ENCODE results near the gene IL4I1. TPM values are rescaled to one million over a fixed set of nuclear protein-coding genes. Genes with fewer than 3 reads are reported as not detected.

The IL4I1 gene
- total RNA-seq, 1 experiment from 2014 or later: 0.71 TPM

GRCh38 chr19:49863935-49864320 is 32.8 kb downstream of the IL4I1 start:
- peaks cover 5% of the 10 kb centered on the region; the same call in 1 of the 2 replicates for H4K20me1 ChIP-seq (ENCODE audit: insufficient read depth)
- peaks cover 20 to 60% of the 10 kb centered on the region in 2 experiments; a peak in 3 of 4 replicates for H3K4me1 ChIP-seq (ENCODE audit: control insufficient read depth in 1 of 2, insufficient read depth in 2 of 2, low read length in 2 of 2)
- RAD21 ChIA-PET (ENCODE audit: low non-redundant PET in 1 of 2, low total read pairs in 2 of 2, uncharacterized antibody in 2 of 2, unreplicated experiment in 2 of 2): no interaction called here
- no peaks in the 10 kb centered on the region for H3K9me2 ChIP-seq (ENCODE audit: insufficient read depth)
- POLR2A ChIA-PET: no interaction called here
- peaks cover 43% of the 10 kb centered on the region for H3K79me2 ChIP-seq (ENCODE audit: insufficient read depth, low read length)
- H3K36me3 ChIP-seq (ENCODE audit: control insufficient read depth in 1 of 2, insufficient read depth in 2 of 2, low read length in 2 of 2): peaks cover 15 to 31% of the 10 kb centered on the region in 2 experiments
- TF ChIP-seq YY1 (IDR thresholded peaks at IDR 0.05; ENCODE audit: extremely low read depth, insufficient replicate concordance, low read depth, low read length): no peak
- no peak for TF ChIP-seq EZH2phosphoT487 (IDR thresholded peaks at IDR 0.05; ENCODE audit: borderline replicate concordance)
- no peak for TF ChIP-seq EGR1 (IDR thresholded peaks at IDR 0.05; ENCODE audit: low read depth)
- TF ChIP-seq POLR2A (IDR thresholded peaks at IDR 0.05; ENCODE audit: borderline replicate concordance, extremely low read depth, insufficient read depth, insufficient read length): no peak
- no peak for TF ChIP-seq RAD21 (IDR thresholded peaks at IDR 0.05; ENCODE audit: low read depth)
- no peak for TF ChIP-seq MAX (IDR thresholded peaks at IDR 0.05)
- no peak for TF ChIP-seq TCF7L2 (IDR thresholded peaks at IDR 0.05; ENCODE audit: borderline replicate concordance, extremely low read depth, insufficient read depth, insufficient read length)
- TF ChIP-seq CTCF (IDR thresholded peaks at IDR 0.05 in 2 of 3, conservative IDR thresholded peaks at IDR 0.05 in 1 of 3; ENCODE audit: borderline replicate concordance in 1 of 3, insufficient read depth in 1 of 3, low read depth in 2 of 3, low read length in 2 of 3): no peak
- no peak for TF ChIP-seq ZNF274 (IDR thresholded peaks at IDR 0.05; ENCODE audit: low read depth, low read length)
- no peak for TF ChIP-seq EZH2 (IDR thresholded peaks at IDR 0.05)
- no peak for TF ChIP-seq ZFX (IDR thresholded peaks at IDR 0.05)
- TF ChIP-seq JUND (IDR thresholded peaks at IDR 0.05): no peak
- TF ChIP-seq ATF3 (IDR thresholded peaks at IDR 0.05): no peak
- TF ChIP-seq SRF (IDR thresholded peaks at IDR 0.05; ENCODE audit: low read depth): no peak
- no peak for TF ChIP-seq FOSL1 (IDR thresholded peaks at IDR 0.05; ENCODE audit: low read depth)
- no peak for TF ChIP-seq ELF1 (IDR thresholded peaks at IDR 0.05; ENCODE audit: borderline replicate concordance, low read depth)
- ATAC-seq (no peak), DNase-seq (ENCODE audit: low read depth, low spot score) (no peak)
- no TSS peak for BruUV-seq (replicated peaks)
- no peak overlapping the region for H3K9ac ChIP-seq (ENCODE audit: low read length)
- no peak overlapping the region for H3K4me3 ChIP-seq (replicated peaks in 1 of 2; ENCODE audit: low read depth in 1 of 2, low read length in 2 of 2)
- no peaks in the 10 kb centered on the region for H3K27me3 ChIP-seq (ENCODE audit: insufficient read depth, low read length)
- no peaks in the 10 kb centered on the region for H3K9me3 ChIP-seq (ENCODE audit: control insufficient read depth in 1 of 2, insufficient read depth in 1 of 2, low read depth in 1 of 2, low read length in 2 of 2)
- intact Hi-C loops (cut with micrococcal nuclease): no loop called here
- H3K27ac ChIP-seq (ENCODE audit: low read depth, low read length): peak overlapping the region; percentile 23; the same call in 1 of the 2 replicates
- CTCF ChIA-PET: interaction anchor here (1.2 kb wide), 1 partner anchor 13 kb away, joined by 3 read pairs; the partner anchor contains the start of gene PTOV1
- H3K4me2 ChIP-seq (ENCODE audit: low read length): no peak overlapping the region
- H2AFZ ChIP-seq (ENCODE audit: low read depth, low read length, poor library complexity, severe bottlenecking): no peak overlapping the region
